Body of pancreas (tissue), 4 donors: ENCODE measurements around the gene LAG3. TPM values are rescaled to one million over a fixed set of nuclear protein-coding genes. Genes with fewer than 3 reads are reported as not detected.

ENCODE experiments used
- ATAC-seq: fragments of 150-250 bp; one replicate; pipeline ENCODE4 v1.9.1; 2016
- DNase-seq, 4 donors: peaks; one replicate each; pipeline ENCODE4 v3.0.0-alpha.2; 2019
- H3K27ac ChIP-seq, 4 donors: fragments of 200-600 bp; sonication (generic); 1 replicate in 3 of 4; 2 replicates in 1 of 4; pipeline versions ENCODE4 v1.5.1 to v1.6.1; 2016 to 2019; ENCODE audit warnings: mild to moderate bottlenecking in 1 of 4, mixed read lengths in 1 of 4, moderate library complexity in 1 of 4
- H3K27me3 ChIP-seq, 2 donors: fragments of 200-600 bp; sonication (generic); one replicate each; pipeline ENCODE4 v1.6.0; 2016; ENCODE audit warnings: mild to moderate bottlenecking in 1 of 2
- H3K36me3 ChIP-seq, 2 donors: fragments of 200-600 bp; sonication (generic); replicated peaks in 1 of 2; 2 replicates each; pipeline ENCODE4 v1.5.1; 2016; ENCODE audit warnings: low read depth in 2 of 2; ENCODE audit not compliant: insufficient read depth in 1 of 2
- H3K4me1 ChIP-seq: fragments of 200-600 bp; sonication (generic); one replicate; pipeline ENCODE4 v1.6.0; 2016
- H3K4me3 ChIP-seq, 2 donors: fragments of 200-600 bp; sonication (generic); 1 replicate in 1 of 2; 2 replicates in 1 of 2; pipeline ENCODE4 v1.5.1; 2016 to 2019
- H3K9me3 ChIP-seq, 3 donors: fragments of 200-600 bp; sonication (generic); 1 replicate in 2 of 3; 2 replicates in 1 of 3; pipeline ENCODE4 v1.5.1; 2016
- POLR2A ChIP-seq, 3 donors: fragments of 450-650 bp; IDR thresholded peaks; one replicate each; pipeline ENCODE4 v1.6.1; 2016; ENCODE audit warnings: antibody characterized with exemption in 3 of 3, mild to moderate bottlenecking in 2 of 3
- WGBS, 2 donors: methylation state at CpG; one replicate each; pipeline ENCODE4 v1.1.5; 2017; 5-methylcytosine and 5-hydroxymethylcytosine counted together
- intact Hi-C: fragments of 100-400 bp; cut with DNase I; formaldehyde crosslinking; loops from one replicate; pipeline ENCODE4 v1.15.1; 2023
- total RNA-seq, 2 donors: library from RNA; depleted of rRNA; stranded (reverse); fragments of >200 nt; gene quantifications; one replicate each; pipeline ENCODE4 v1.1.0, GENCODE V29; 2016
- TF ChIP-seq, protein P1 (sequence below), 7 experiments: fragments of 450-650 bp in 4 of 7; fragments of 200-600 bp in 3 of 7; sonication (generic) in 3 of 7; IDR thresholded peaks; one replicate each; pipeline ENCODE4 v1.5.1; 2016 to 2019; ENCODE audit warnings: antibody characterized with exemption in 7 of 7

LAG3 gene
- total RNA-seq, 2 donors from 2014 or later = not detected

DNA sequence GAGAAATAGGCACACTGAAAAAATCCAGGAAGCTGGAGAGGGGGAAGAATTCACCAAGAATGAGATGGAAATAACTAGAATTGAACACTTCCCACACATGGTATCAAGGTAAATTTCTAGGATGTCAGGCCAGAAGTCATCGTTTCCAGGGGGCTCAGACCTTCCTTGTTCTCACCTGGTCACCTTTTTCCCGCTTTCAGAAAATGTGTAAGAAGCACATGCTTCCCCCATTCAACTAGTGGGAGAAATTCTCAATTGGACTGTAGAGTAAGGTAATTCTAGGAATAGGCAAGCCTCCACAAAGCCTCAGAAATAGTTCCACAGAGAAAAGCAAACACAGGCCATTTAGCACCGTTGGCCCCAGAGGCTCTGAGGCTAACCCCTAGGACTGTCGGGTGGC lies 8.9 kb upstream of the LAG3 start:
- intact Hi-C loops = no loop called here
- no peak for TF ChIP-seq POLR2A (IDR thresholded peaks at IDR 0.05)
- TF ChIP-seq, protein P1, sequence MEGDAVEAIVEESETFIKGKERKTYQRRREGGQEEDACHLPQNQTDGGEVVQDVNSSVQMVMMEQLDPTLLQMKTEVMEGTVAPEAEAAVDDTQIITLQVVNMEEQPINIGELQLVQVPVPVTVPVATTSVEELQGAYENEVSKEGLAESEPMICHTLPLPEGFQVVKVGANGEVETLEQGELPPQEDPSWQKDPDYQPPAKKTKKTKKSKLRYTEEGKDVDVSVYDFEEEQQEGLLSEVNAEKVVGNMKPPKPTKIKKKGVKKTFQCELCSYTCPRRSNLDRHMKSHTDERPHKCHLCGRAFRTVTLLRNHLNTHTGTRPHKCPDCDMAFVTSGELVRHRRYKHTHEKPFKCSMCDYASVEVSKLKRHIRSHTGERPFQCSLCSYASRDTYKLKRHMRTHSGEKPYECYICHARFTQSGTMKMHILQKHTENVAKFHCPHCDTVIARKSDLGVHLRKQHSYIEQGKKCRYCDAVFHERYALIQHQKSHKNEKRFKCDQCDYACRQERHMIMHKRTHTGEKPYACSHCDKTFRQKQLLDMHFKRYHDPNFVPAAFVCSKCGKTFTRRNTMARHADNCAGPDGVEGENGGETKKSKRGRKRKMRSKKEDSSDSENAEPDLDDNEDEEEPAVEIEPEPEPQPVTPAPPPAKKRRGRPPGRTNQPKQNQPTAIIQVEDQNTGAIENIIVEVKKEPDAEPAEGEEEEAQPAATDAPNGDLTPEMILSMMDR (IDR thresholded peaks at IDR 0.05) = no peak
- Histone ChIP-seq H3K4me1 (peaks cover 44% of the 10 kb centered on the region), H3K9me3 (no peaks in the 10 kb centered on the region), H3K27ac (peak overlapping the region; percentile 86 to 95 (median 88)), H3K36me3 (no peaks in the 10 kb centered on the region), H3K4me3 (no peak overlapping the region), H3K27me3 (no peaks in the 10 kb centered on the region)
- no peak for ATAC-seq
- WGBS, 2 donors = 65 to 84% methylated on average over 3 to 4 of the region's 4 CpGs
- DNase-seq = no peak

DNA sequence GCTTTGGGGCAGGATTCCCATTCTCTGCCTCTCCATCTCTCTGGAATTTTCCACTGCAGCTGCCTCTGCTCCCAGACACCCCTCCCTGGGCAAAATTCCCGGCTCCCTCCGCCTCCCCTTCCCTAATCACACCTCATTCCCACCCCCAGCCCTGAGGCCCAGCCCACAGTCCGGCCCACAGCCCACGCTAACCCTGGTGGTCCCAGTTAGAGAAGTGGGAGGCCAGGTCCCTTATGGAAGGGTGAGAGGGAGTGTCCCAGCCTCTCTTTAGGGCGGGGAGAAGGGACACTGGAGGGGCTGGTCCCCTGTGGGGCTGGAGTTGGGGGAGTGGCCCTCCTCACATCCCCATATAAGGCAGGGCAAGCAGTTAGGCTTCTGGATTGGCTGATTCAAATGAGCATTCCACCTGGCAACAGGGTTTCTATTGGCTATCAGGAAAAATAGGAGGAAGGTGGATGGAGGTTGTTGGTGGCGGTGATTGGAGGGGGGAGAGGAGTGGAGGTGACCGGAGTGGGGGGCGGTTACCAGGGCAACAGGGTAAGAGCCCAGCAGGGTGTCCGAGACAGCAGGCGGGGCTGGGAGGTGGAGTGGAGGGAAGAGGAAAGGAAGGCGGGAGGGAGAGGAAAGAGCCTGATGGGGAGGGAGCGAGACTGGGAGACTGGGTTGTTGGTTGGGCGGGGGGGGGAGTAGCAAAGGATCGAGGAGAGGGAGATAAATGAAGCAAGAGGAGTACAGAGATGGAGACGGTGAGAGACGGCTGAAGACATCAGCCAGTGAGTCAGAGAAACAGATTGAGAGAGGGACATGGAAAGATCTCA lies 8.1 kb upstream of the LAG3 start:
- DNase-seq = peak; percentile 91 to 97 (median 96)
- no peak overlapping the region for H3K4me3 ChIP-seq
- H3K36me3 ChIP-seq = no peaks in the 10 kb centered on the region
- intact Hi-C loops = no loop called here
- H3K27ac ChIP-seq = peak overlapping the region; percentile 86 to 95 (median 88)
- no peaks in the 10 kb centered on the region for H3K9me3 ChIP-seq
- H3K27me3 ChIP-seq = no peaks in the 10 kb centered on the region
- ATAC-seq = peak; percentile 86
- WGBS, 2 donors = 1 to 4% methylated on average over 16 of the region's 16 CpGs
- H3K4me1 ChIP-seq = peaks cover 48% of the 10 kb centered on the region
- no peak for TF ChIP-seq POLR2A (IDR thresholded peaks at IDR 0.05)
- TF ChIP-seq, protein P1 (IDR thresholded peaks at IDR 0.05) = no peak

DNA sequence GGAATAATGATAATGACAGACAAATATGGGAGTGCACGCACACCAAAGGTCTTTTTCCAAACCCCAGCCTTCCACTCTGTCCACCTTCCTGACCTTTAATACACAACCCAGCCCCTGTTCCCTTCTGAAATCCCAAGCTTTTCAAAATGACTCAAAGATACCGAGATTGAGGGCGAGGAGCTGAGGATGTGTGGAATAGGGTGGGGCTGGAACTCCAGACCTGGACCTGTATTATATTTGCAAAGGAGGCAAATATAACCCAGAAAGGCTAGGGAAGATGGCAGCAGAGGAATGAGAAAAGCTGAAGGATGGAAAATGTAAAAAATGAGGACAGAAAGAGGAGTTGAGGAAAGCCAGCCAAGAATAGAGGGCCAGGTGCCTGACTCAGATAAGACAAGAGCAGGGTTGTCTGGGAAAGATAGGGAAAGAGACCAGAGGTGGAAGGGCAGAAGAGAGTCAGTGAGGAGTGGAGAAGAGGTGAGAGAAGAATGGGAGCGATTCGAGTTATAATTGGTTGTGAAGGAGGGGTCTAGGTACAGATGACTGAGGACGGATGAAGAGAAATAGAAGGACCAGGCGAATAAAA lies 7.2 kb upstream of the LAG3 start:
- Histone ChIP-seq H3K4me1 (peaks cover 48% of the 10 kb centered on the region), H3K27me3 (no peaks in the 10 kb centered on the region), H3K27ac (peak overlapping the region; percentile 78 to 95 (median 84)), H3K9me3 (no peaks in the 10 kb centered on the region), H3K36me3 (no peaks in the 10 kb centered on the region), H3K4me3 (no peak overlapping the region)
- ATAC-seq = no peak
- TF ChIP-seq POLR2A (IDR thresholded peaks at IDR 0.05) = no peak
- TF ChIP-seq, protein P1 (IDR thresholded peaks at IDR 0.05) = no peak
- 19 to 27% methylated on average over 7 of the region's 7 CpGs for WGBS, 2 donors
- intact Hi-C loops = no loop called here
- no peak for DNase-seq

DNA sequence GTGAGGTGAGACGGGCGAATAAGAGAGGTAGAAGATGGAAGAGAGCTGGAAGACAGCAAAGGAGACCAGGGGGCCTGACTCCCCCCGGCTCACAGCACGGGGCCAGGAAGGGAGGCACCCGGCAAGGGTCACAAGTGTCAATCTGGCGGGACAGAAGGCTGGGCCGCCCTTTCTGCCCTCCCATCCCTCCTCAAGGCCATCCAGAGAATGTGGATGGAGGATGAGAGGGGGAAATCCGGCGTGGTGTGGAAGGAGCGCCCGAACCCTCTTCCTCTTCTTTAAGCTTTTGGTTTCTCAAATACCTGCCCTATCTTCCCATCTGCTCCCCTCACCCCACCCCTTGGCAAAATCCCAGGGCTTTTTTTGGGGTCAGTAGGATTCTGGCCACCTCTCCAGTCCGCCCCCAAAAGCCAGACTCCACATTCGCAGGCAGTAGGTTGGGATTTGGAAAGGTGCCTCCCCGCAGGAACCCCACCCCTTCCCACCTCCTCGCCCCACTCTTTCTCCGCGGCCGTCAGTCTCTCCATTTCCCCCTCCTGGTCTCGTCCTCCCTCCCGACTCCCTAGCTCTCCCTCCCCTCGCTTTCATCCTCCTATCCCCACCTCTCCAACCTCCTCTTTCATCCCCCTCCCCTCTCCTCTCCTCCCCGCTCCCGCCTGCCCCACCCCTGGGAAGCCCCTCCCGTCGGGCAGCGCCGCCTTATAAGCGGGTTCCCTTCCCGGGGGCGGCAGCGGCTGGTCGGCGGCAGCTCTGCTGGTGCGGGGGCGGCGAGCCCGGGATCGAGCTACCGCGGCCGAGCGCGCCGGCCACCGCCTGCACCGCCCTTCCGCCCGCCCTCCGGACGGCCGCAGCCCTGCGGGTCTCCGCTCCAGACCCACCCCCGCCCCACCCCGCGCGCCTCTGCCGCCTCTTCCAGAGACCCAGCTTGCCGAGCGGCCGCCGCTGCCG lies 6.4 kb upstream of the LAG3 start, which contains the start of gene PTMS:
TSS of gene PTMS (plus strand) at position 730 of the 948 bp plus-strand sequence. CDS start 343 bp downstream, outside the sequence.
- H3K9me3 ChIP-seq = no peaks in the 10 kb centered on the region
- TF ChIP-seq POLR2A (IDR thresholded peaks at IDR 0.05) = peak; percentile 65 to 74 (median 72)
- TF ChIP-seq, protein P1 (IDR thresholded peaks at IDR 0.05) = no peak
- peak within 1 kb of the TSS; percentile 78 to 95 (median 84) for H3K27ac ChIP-seq
- no peaks in the 10 kb centered on the region for H3K27me3 ChIP-seq
- intact Hi-C loops = no loop called here
- H3K4me1 ChIP-seq = peaks cover 48% of the 10 kb centered on the region
- WGBS, 2 donors = 3 to 4% methylated on average over 29 to 59 of the region's 63 CpGs
- peak; percentile 65 to 79 (median 76) for DNase-seq
- H3K36me3 ChIP-seq = no peaks in the 10 kb centered on the region
- peak within 1 kb of the TSS; percentile 27 to 71 for H3K4me3 ChIP-seq
- ATAC-seq = peak; percentile 27
